Endothelial cell of umbilical vein (primary cell): ENCODE results near the gene AZU1. TPM values are rescaled to one million over a fixed set of nuclear protein-coding genes. Genes with fewer than 3 reads are reported as not detected.

ENCODE experiments used
- BruUV-seq: library from RNA; stranded (reverse); fragments of 400-500 nt; replicated peaks from 2 replicates; lab custom pipeline; 2021; lab: Mats Ljungman, UMichigan
- CTCF ChIA-PET: fragments of 300-600, 350-600 bp; sonication (Branson Sonifier 250); formaldehyde crosslinking; loops from one replicate; lab custom pipeline; 2021; ENCODE audit warnings: antibody characterized with exemption, inconsistent platforms; lab: Charles Lee
- POLR2A ChIA-PET: fragments of 300-600, 350-600 bp; sonication (Branson Sonifier 250); formaldehyde crosslinking; loops from one replicate; lab custom pipeline; 2021; ENCODE audit warnings: antibody characterized with exemption, inconsistent platforms; lab: Charles Lee
- DNase-seq: peaks from one replicate; pipeline ENCODE4 v3.0.0-alpha.2; 2011; ENCODE audit warnings: low read depth, low spot score
- FAIRE-seq: peaks from 2 replicates; lab custom pipeline; 2011; peaks lifted over from hg19 to GRCh38; lab: Jason Lieb, UNC
- H2AFZ ChIP-seq: 2 replicates; pipeline ENCODE4 v1.6.0; 2012; ENCODE audit warnings: low read depth, low read length, control low read depth, inconsistent platforms
- H3K27ac ChIP-seq: 2 replicates; pipeline ENCODE4 v1.5.1; 2011; ENCODE audit warnings: low read depth, mild to moderate bottlenecking, control low read depth, low read length, moderate library complexity; ENCODE audit not compliant: insufficient read depth
- H3K27me3 ChIP-seq, 2 experiments: 2 replicates each; pipeline versions ENCODE4 v1.6.0 to v1.6.1; 2011; ENCODE audit warnings: low read length in 2 of 2, mixed read lengths in 1 of 2; ENCODE audit not compliant: control insufficient read depth in 2 of 2, insufficient read depth in 2 of 2
- H3K36me3 ChIP-seq, 2 experiments: 2 replicates in 1 of 2; 3 replicates in 1 of 2; pipeline ENCODE4 v1.5.1; 2011; ENCODE audit warnings: low read length in 2 of 2, mild to moderate bottlenecking in 1 of 2, moderate library complexity in 1 of 2; ENCODE audit not compliant: control insufficient read depth in 2 of 2, insufficient read depth in 2 of 2; ENCODE audit errors: extremely low read depth in 1 of 2
- H3K4me1 ChIP-seq: 3 replicates; pipeline ENCODE4 v1.5.1; 2011; ENCODE audit warnings: mild to moderate bottlenecking, low read length; ENCODE audit not compliant: control insufficient read depth, insufficient read depth; ENCODE audit errors: extremely low read depth
- H3K4me2 ChIP-seq: 2 replicates; pipeline ENCODE4 v1.6.1; 2011; ENCODE audit warnings: low read length, control low read depth, mixed read lengths; ENCODE audit not compliant: insufficient read depth
- H3K4me3 ChIP-seq, 3 experiments: fragments of 200-600 bp in 1 of 3; sonication (generic), shearing (Covaris generic) in 1 of 3; replicated peaks in 1 of 3; 2 replicates each; pipeline ENCODE4 v1.5.1; 2011 to 2016; ENCODE audit warnings: control low read depth in 3 of 3, low read length in 3 of 3, mild to moderate bottlenecking in 2 of 3, inconsistent platforms in 1 of 3, low read depth in 1 of 3, moderate library complexity in 1 of 3; ENCODE audit not compliant: insufficient read depth in 1 of 3
- H3K79me2 ChIP-seq: 2 replicates; pipeline ENCODE4 v1.6.0; 2012; ENCODE audit warnings: low read length, inconsistent platforms; ENCODE audit not compliant: control insufficient read depth, insufficient read depth
- H3K9ac ChIP-seq: replicated peaks from 2 replicates; pipeline ENCODE3; 2011; ENCODE audit warnings: low read length, control low read depth; ENCODE audit not compliant: insufficient read depth; ENCODE audit errors: extremely low read depth
- H3K9me1 ChIP-seq: replicated peaks from 3 replicates; pipeline ENCODE4 v1.6.0; 2011; ENCODE audit warnings: mild to moderate bottlenecking, low read length; ENCODE audit not compliant: control insufficient read depth, insufficient read depth; ENCODE audit errors: extremely low read depth
- H3K9me3 ChIP-seq: replicated peaks from 2 replicates; pipeline ENCODE4 v1.5.1; 2012; ENCODE audit warnings: low read length, inconsistent platforms; ENCODE audit not compliant: control insufficient read depth, insufficient read depth
- H4K20me1 ChIP-seq: replicated peaks from 2 replicates; pipeline ENCODE3; 2011; ENCODE audit warnings: mild to moderate bottlenecking, low read length; ENCODE audit not compliant: control insufficient read depth, insufficient read depth; ENCODE audit errors: extremely low read depth
- EZH2 ChIP-seq: IDR thresholded peaks from 2 replicates; pipeline ENCODE4 v1.6.1; 2012; ENCODE audit warnings: borderline replicate concordance, low read depth, mild to moderate bottlenecking, moderate library complexity, low read length, inconsistent platforms; ENCODE audit not compliant: severe bottlenecking
- FOS ChIP-seq: IDR thresholded peaks from 2 replicates; pipeline ENCODE4 v1.6.1; 2011; ENCODE audit warnings: mild to moderate bottlenecking, low read length, moderate library complexity, borderline replicate concordance; ENCODE audit not compliant: insufficient read depth
- GATA2 ChIP-seq: IDR thresholded peaks from 2 replicates; pipeline ENCODE4 v1.7.0; 2011; ENCODE audit warnings: low read depth, mild to moderate bottlenecking, moderate library complexity, mixed read lengths, low read length; ENCODE audit not compliant: insufficient read length, insufficient read depth
- JUN ChIP-seq: IDR thresholded peaks from 2 replicates; pipeline ENCODE4 v1.6.1; 2011; ENCODE audit warnings: borderline replicate concordance, low read depth; ENCODE audit not compliant: insufficient read length, insufficient read depth
- MYC ChIP-seq: IDR thresholded peaks from one replicate; pipeline ENCODE4 v1.6.1; 2011; ENCODE audit warnings: mild to moderate bottlenecking, low read depth, low read length
- POLR2A ChIP-seq: IDR thresholded peaks from 2 replicates; pipeline ENCODE4 v1.6.1; 2012; ENCODE audit warnings: low read depth, mild to moderate bottlenecking, control low read depth, low read length
- POLR2AphosphoS5 ChIP-seq: IDR thresholded peaks from 2 replicates; pipeline ENCODE4 v1.6.1; 2012; ENCODE audit warnings: low read depth, mild to moderate bottlenecking, control low read depth, low read length, moderate library complexity; ENCODE audit not compliant: insufficient read depth
- dilution Hi-C: fragments of 300-500 bp; cut with MboI; formaldehyde crosslinking; loops from one replicate; pipeline ENCODE4 v1.15.0; 2019; ENCODE audit warnings: low sequenced_read_pairs; ENCODE audit not compliant: extremely low pct_ligation_motif_present
- intact Hi-C: fragments of 100-400 bp; cut with micrococcal nuclease; formaldehyde crosslinking; loops from one replicate; pipeline ENCODE4 v1.10.0; 2022
- polyA plus RNA-seq, 4 experiments: library from polyadenylated mRNA; depleted of rRNA in 3 of 4; stranded (reverse) in 3 of 4; unstranded in 1 of 4; fragments of >200 nt; gene quantifications; 2 replicates each; pipeline versions ENCODE4 v1.2.1 to v1.2.3, GENCODE V29; 2011 to 2012; ENCODE audit warnings: missing spikeins in 1 of 4
- total RNA-seq: library from RNA; stranded (reverse); gene quantifications from 2 replicates; pipeline ENCODE4 v1.2.3, GENCODE V29; 2021
- TF ChIP-seq, protein P1 (sequence below), 2 donors: IDR thresholded peaks; 1 replicate in 1 of 2; 2 replicates in 1 of 2; pipeline ENCODE4 v1.5.1; 2011; ENCODE audit warnings: low read length in 2 of 2, mild to moderate bottlenecking in 2 of 2, moderate library complexity in 2 of 2, control low read depth in 1 of 2, inconsistent platforms in 1 of 2, low read depth in 1 of 2; ENCODE audit not compliant: insufficient read depth in 1 of 2; ENCODE audit errors: extremely low read depth in 1 of 2
- TF ChIP-seq, protein P2 (sequence below): IDR thresholded peaks from 2 replicates; pipeline ENCODE4 v1.6.1; 2011; ENCODE audit not compliant: insufficient read depth, insufficient read length

AZU1 gene
- total and polyA plus RNA-seq, 2 donors (not counting 3 experiments of a cell fraction or from before 2014, with no cell fraction given): 0.12 TPM; not detected in 1

DNA sequence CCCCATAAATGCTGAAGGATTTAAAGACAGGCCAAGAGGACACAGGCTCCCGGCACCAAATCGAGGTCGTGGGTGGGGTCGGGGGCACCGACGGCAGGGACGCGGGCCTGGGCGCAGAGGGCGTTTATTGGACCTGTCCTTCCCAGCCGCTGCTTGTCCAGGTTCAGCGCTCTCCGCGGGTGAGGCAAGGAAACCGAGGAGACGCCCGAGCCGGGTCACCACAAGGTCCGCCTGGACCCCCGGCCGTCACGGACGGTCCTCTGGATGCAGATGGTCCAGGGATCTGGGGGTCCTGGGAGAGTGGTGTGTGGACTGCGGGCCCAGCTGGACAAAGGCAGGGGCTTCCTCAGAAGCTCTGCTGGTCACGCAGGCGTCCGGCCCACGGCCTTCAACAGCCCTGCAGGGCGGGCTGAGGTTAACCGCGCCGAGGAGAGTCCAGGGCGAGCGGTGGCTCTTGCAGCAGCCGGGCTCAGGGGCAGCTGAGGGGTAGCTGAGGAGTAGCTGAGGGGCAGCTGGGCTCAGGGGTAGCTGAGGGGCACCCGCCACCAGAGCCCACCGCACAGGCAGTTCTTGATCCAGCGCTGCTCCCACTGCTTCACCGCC lies 40.3 kb downstream of the AZU1 start:
- ChIA-PET CTCF (no interaction called here), POLR2A (no interaction called here)
- H3K9me1 ChIP-seq: no peaks in the 10 kb centered on the region
- H3K27ac ChIP-seq: no peak overlapping the region
- FAIRE-seq (no peak), DNase-seq (no peak)
- peaks cover 9% of the 10 kb centered on the region for H3K4me1 ChIP-seq
- TSS peak; percentile 47 for BruUV-seq
- dilution Hi-C loops (no loop called here), intact Hi-C loops (no loop called here)
- no peaks in the 10 kb centered on the region for H3K9me3 ChIP-seq
- no peak overlapping the region for H3K4me3 ChIP-seq
- no peak overlapping the region for H3K9ac ChIP-seq
- peaks cover 0 to 11% of the 10 kb centered on the region in 2 experiments for H3K36me3 ChIP-seq
- H3K27me3 ChIP-seq: no peaks in the 10 kb centered on the region
- no peak overlapping the region for H2AFZ ChIP-seq
- TF ChIP-seq EZH2 (no peak), POLR2A (no peak), JUN (no peak), POLR2AphosphoS5 (no peak), MYC (no peak), GATA2 (no peak), FOS (no peak)
- TF ChIP-seq, protein P1, sequence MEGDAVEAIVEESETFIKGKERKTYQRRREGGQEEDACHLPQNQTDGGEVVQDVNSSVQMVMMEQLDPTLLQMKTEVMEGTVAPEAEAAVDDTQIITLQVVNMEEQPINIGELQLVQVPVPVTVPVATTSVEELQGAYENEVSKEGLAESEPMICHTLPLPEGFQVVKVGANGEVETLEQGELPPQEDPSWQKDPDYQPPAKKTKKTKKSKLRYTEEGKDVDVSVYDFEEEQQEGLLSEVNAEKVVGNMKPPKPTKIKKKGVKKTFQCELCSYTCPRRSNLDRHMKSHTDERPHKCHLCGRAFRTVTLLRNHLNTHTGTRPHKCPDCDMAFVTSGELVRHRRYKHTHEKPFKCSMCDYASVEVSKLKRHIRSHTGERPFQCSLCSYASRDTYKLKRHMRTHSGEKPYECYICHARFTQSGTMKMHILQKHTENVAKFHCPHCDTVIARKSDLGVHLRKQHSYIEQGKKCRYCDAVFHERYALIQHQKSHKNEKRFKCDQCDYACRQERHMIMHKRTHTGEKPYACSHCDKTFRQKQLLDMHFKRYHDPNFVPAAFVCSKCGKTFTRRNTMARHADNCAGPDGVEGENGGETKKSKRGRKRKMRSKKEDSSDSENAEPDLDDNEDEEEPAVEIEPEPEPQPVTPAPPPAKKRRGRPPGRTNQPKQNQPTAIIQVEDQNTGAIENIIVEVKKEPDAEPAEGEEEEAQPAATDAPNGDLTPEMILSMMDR (IDR thresholded peaks at IDR 0.05; ENCODE audit: extremely low read depth in 1 of 2, insufficient read depth in 1 of 2, low read depth in 1 of 2, low read length in 2 of 2): no peak
- TF ChIP-seq, protein P2, sequence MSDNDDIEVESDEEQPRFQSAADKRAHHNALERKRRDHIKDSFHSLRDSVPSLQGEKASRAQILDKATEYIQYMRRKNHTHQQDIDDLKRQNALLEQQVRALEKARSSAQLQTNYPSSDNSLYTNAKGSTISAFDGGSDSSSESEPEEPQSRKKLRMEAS: no peak
- H3K4me2 ChIP-seq: no peak overlapping the region
- H3K79me2 ChIP-seq: no peaks in the 10 kb centered on the region
- H4K20me1 ChIP-seq: no peaks in the 10 kb centered on the region
